Measurements from ENCODE around the gene SHISA7. TPM values are rescaled to one million over a fixed set of nuclear protein-coding genes. Genes with fewer than 3 reads are reported as not detected.

SHISA7 gene
- total RNA-seq, 4 donors from 2014 or later, result not detected

DNA sequence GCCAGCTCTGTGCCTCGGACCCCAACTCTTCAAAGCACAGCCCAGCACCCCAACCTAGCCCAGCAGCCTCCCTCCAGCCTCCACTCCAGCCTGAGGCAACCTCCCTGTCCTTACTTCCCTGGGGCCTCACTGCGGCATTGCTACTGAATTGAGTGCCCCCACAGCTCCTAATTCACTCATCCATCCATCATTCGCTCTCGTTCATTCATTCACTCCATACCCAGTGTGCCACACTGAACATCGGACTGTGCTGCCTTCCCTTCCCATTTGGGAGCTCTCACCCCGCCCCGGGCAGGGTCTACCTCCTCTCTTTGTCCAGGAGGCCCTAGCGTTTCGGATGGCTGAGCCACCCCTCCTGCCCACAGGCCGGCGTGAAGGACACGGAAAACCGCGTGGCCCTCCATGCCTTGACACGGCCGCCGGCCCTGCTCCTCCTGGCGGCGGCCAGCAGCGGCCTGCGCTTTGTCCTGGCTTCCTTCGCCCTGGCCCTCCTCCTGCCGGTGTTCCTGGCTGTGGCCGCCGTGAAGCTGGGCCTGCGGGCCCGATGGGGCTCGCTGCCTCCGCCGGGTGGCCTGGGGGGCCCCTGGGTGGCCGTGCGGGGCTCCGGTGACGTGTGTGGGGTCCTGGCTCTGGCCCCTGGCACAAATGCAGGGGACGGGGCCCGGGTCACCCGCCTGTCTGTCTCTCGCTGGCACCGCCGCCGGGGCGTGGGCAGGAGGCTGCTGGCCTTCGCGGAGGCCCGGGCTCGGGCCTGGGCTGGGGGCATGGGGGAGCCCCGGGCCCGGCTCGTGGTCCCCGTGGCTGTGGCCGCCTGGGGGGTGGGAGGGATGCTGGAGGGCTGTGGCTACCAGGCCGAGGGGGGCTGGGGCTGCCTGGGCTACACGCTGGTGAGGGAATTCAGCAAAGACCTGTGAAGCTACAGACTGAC lies 43.2 kb upstream of the SHISA7 start:
- peak overlapping the region; percentile 67 to 80 (median 76) for H3K27ac ChIP-seq
- peaks cover 0 to 7% of the 10 kb centered on the region in 2 donors for H3K36me3 ChIP-seq
- in situ Hi-C loops (cut with MboI; ENCODE audit: low sequenced_read_pairs in 4 of 4) (no loop called here), intact Hi-C loops (cut with DNase I; ENCODE audit: low total_unique reads) (no loop called here)
- ATAC-seq (peak; percentile 24 to 28), DNase-seq (no peak)
- TF ChIP-seq POLR2A (IDR thresholded peaks at IDR 0.05), result no peak
- TF ChIP-seq, protein P1, sequence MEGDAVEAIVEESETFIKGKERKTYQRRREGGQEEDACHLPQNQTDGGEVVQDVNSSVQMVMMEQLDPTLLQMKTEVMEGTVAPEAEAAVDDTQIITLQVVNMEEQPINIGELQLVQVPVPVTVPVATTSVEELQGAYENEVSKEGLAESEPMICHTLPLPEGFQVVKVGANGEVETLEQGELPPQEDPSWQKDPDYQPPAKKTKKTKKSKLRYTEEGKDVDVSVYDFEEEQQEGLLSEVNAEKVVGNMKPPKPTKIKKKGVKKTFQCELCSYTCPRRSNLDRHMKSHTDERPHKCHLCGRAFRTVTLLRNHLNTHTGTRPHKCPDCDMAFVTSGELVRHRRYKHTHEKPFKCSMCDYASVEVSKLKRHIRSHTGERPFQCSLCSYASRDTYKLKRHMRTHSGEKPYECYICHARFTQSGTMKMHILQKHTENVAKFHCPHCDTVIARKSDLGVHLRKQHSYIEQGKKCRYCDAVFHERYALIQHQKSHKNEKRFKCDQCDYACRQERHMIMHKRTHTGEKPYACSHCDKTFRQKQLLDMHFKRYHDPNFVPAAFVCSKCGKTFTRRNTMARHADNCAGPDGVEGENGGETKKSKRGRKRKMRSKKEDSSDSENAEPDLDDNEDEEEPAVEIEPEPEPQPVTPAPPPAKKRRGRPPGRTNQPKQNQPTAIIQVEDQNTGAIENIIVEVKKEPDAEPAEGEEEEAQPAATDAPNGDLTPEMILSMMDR (IDR thresholded peaks at IDR 0.05 in 4 of 5, conservative IDR thresholded peaks at IDR 0.05 in 1 of 5), result peak in 2 of 5 experiments; percentile 28 to 33
- no peak overlapping the region for H3K4me3 ChIP-seq
- peaks cover 6 to 16% (median 11%) of the 10 kb centered on the region in 3 donors for H3K27me3 ChIP-seq
- H3K9me3 ChIP-seq, result no peaks in the 10 kb centered on the region
- H3K4me1 ChIP-seq, result peaks cover 11 to 28% of the 10 kb centered on the region in 2 donors

DNA sequence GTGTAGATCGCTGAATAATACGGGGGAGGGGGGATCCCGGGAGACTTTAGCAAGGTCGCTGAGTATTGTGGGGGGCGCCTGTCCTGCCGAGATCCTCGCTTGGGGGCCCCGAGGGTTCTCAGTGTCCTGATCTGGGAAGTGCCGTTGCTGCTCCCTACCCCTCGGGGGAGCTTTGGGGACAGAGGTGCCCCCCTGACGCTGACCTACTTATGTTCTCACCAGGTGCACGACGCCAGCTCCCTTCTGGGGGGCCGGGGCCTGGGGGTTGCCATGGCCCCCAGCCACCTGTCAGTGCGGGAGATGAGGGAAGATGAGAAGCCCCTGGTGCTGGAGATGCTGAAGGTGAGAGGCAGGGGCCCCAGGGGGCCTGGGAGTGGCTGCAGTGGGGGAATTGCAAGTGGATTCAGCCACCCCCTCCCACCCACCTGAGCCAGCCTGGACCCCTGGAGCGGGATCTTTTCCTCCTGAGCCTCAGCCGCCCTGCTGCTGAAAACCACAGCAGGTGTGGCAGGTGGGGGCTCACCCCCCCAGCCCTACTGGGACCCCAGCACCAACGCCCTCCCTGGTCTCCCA lies 42.4 kb upstream of the SHISA7 start:
- no peak for DNase-seq
- ATAC-seq, result no peak
- Histone ChIP-seq H3K4me1 (peaks cover 11 to 28% of the 10 kb centered on the region in 2 donors), H3K9me3 (no peaks in the 10 kb centered on the region), H3K27ac (peak overlapping the region; percentile 73 to 80 (median 76)), H3K4me3 (peak overlapping the region; percentile 59 to 71 (median 62)), H3K36me3 (peaks cover 0 to 7% of the 10 kb centered on the region in 2 donors), H3K27me3 (peaks cover 6 to 16% (median 11%) of the 10 kb centered on the region in 3 donors)
- no peak for TF ChIP-seq POLR2A (IDR thresholded peaks at IDR 0.05)
- TF ChIP-seq, protein P1 (IDR thresholded peaks at IDR 0.05 in 4 of 5, conservative IDR thresholded peaks at IDR 0.05 in 1 of 5), result no peak
- intact Hi-C loops (cut with DNase I; ENCODE audit: low total_unique reads), result no loop called here
- in situ Hi-C loops (cut with MboI; ENCODE audit: low sequenced_read_pairs in 4 of 4), result no loop called here

DNA sequence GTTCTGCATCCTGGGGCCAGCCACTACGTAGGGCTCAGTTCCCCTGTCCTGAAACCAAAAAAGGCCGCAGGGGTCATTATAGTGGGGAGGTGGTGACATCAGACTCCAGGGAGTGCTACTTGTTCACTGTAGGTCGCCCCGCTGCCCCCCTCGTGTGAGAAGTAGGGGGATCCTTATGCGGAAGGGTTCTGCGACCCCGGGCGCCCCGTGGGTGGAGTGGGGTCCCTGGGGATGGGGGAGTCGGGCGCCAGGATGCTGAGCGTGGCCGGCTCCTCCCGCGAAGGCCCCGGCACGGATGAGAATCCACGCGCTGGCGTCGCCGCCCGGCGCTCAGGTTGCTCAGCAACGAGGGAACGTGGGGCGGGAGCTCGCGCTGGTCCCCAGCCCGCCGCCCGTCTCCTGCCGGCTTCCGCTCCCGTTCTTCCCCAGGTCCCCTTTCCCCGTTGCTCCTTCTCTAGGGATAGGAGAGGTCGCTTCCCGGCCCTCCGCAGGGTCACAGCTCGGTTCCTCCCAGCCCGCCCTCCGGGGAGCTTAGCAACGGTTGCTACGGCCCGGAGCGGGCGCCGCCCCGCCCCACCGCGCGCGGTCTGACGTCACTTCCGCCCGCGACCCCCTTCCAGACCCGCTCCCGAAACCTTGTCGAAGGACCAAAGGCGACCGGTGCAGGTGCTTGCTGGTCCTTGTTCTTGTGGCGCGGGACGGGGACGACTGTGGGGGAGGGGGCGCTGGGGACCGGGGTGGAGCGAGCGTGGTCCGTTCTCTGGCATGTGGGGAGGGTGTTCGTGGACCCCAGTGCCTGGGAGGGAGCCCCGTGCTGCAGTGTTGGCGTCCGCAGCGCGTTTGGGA lies 41.7 kb upstream of the SHISA7 start, which contains the start of gene NAT14:
TSS of gene NAT14 (plus strand) at position 596 of the 846 bp plus-strand sequence. CDS start 521 bp downstream, outside the sequence.
- Histone ChIP-seq H3K4me3 (peak within 1 kb of the TSS; percentile 59 to 71 (median 62)), H3K9me3 (no peaks in the 10 kb centered on the region), H3K36me3 (peaks cover 0 to 7% of the 10 kb centered on the region in 2 donors), H3K27ac (peak within 1 kb of the TSS; percentile 73 to 80 (median 76)), H3K4me1 (peaks cover 11 to 28% of the 10 kb centered on the region in 2 donors), H3K27me3 (peaks cover 6 to 16% (median 11%) of the 10 kb centered on the region in 3 donors)
- in situ Hi-C loops (cut with MboI; ENCODE audit: low sequenced_read_pairs in 4 of 4) (no loop called here), intact Hi-C loops (cut with DNase I; ENCODE audit: low total_unique reads) (no loop called here)
- ATAC-seq (no peak), DNase-seq (no peak)
- no peak for TF ChIP-seq POLR2A (IDR thresholded peaks at IDR 0.05)

DNA sequence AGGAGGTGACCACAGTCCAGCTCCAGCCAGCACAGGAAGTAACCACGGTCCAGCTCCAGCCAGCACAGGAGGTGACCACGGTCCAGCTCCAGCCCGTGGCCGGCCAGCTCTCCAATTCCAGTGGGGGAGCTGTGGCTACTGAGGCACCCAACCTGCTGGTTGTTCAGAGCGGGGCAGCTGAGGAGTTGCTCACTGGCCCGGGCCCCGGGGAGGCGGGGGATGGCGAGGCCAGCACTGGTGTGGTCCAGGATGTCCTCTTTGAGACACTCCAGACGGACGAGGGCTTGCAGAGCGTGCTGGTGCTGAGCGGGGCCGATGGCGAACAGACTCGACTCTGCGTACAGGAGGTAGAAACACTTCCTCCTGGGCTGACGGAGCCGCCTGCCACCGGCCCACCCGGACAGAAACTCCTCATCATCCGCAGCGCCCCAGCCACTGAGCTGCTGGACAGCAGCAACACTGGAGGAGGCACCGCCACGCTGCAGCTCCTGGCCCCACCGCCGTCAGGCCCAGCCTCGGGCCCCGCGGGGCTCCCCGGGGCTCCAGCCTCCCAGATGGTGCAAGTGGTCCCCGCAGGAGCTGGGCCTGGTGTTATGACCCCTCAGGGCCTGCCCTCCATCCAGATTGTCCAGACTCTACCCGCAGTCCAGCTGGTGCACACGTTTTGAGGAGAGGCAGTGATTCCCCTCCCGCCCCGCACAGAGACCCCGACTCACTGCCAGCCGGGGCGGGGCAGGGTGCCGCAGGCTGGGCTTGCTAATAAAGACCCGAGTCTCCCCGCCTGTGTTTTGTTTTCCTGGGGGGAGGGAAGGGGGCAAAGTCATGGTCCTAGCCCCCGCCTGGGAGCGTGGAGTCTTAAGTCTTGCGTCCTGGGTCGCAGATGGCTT lies 40.8 kb upstream of the SHISA7 start:
- ATAC-seq, result no peak
- H3K27me3 ChIP-seq, result peaks cover 6 to 11% (median 11%) of the 10 kb centered on the region in 3 donors
- intact Hi-C loops (cut with DNase I; ENCODE audit: low total_unique reads), result no loop called here
- H3K36me3 ChIP-seq, result peaks cover 0 to 7% of the 10 kb centered on the region in 2 donors
- in situ Hi-C loops (cut with MboI; ENCODE audit: low sequenced_read_pairs in 4 of 4), result no loop called here
- H3K4me3 ChIP-seq, result peak overlapping the region; percentile 59 to 71 (median 62)
- DNase-seq, result no peak
- no peaks in the 10 kb centered on the region for H3K9me3 ChIP-seq
- H3K4me1 ChIP-seq, result peaks cover 11 to 28% of the 10 kb centered on the region in 2 donors
- TF ChIP-seq POLR2A (IDR thresholded peaks at IDR 0.05), result no peak
- TF ChIP-seq, protein P1 (IDR thresholded peaks at IDR 0.05 in 4 of 5, conservative IDR thresholded peaks at IDR 0.05 in 1 of 5), result no peak
- no peak overlapping the region for H3K27ac ChIP-seq
